HG02642 (cell line): ENCODE results near the gene GNG14.
"Not testable (repeated sequence)": the region's sequence is repeated elsewhere in the genome, so short reads cannot be mapped to it uniquely, and the experiment has no call there.

ENCODE experiments used
- ATAC-seq: cut with Tn5 transposase; IDR thresholded peaks from one replicate; pipeline ENCODE4 v1.9.1; 2021; ENCODE audit warnings: mild to moderate bottlenecking; ENCODE audit not compliant: unreplicated experiment, poor library complexity

Gene GNG14

DNA sequence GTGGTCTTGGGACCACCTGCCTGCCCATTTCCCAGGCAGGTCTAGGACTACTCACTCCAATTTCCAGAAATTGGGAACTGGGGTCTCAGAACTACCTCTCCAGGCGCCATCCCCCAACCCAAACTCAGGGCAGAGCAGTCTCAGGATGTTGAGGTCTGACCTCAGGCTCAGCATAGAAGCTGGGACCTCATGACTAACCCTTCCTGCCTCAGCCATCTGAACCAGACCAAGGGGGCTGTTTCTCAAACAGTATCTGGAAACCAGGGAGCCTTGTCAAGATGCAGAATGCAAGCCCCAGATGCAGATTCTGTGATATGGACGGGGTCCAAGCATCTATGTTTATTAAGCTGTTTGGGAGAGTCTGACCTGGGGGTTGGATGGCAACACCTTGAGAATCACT lies 7.3 kb downstream of the GNG14 start:
- ATAC-seq, result no peak

DNA sequence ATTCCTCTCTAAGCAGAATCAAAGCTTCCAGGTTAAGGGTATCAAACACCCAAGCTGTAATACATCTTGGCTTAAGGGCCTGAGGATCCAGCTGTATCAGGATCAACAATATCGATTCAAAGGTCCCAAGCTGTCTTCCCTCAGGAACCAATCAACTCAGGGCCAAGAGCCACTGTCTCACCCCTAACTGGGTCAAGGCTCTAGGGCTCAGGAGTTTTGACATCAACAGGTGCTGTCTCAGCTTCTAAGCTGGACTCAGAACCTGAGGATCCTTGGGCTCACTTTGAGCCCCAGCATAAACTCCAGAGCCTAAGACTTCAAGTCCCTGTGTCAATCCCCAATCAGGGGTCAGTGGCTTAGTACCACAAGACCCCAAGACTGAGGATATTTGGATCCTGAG lies 7.7 kb downstream of the GNG14 start:
- ATAC-seq, result peak; percentile 4

DNA sequence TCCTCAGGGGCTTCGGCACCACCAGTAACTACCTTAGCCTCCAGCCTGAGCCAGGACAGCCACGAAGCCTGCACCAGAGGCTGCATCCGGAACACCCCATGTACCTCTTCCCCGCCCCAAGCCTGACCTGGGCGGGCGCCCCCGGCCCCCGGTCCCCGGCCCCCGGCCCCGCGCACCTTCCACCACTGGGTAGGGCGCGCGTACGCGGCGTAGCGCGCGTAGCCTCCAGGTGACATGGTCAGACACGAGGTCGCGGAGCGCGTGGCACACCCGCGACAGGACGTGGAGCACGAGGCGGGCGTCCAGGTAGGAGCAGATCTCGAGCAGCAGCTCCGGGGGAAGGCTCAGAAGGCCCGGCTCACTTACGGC lies 8.2 kb downstream of the GNG14 start:
- peak; percentile 11 for ATAC-seq

DNA sequence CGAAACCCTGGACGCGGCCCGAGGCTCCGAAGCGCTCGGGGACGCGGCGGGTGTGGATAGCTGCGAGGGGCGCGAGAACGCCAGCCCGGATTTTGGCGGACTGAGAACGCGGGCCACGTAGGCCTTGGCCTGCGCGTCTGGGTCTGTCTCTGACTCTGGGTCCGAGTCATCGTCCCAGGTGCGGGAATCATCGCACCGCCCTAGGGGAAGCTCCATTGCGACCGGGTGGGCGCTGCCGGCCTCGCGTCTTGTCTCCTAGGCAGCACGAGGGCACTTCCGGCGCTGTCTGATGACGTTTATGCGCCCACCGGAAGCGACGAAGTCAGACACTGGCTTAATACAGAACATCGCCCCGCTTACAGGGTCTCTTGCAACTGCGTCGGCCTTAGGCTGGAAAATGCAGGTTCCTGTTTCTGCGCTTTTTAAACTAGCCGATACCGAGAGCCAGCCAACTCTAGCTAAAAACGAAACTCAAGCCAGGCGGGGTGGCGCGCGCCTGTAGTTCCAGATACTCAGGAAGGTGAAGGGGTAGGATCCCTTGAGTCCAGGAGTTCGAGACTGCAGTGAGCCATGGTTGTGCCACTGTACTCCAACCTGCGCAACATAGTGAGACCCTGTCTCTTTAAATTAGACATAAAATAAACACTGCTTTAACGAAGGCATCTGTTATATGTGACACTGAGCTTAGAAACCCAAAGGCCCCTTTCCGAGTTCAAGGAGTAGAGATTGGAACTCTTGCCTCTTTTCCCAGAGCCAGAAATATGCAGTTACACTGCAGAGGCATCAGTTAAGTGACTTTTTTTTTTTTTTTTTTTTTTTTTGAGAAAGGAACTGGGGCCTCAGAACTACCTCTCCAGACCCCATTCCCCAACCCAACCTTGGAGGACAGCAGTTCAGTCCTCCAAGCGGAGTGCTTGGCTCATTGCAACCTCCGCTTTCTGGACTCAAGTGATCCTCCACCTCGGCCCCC lies 8.9 kb downstream of the GNG14 start, which contains the start of gene FBXW9:
Gene FBXW9 (minus strand): TSS at position 266 of the 970 bp plus-strand sequence. CDS start 50 bp downstream, at position 216.
- peak; percentile 79 for ATAC-seq

DNA sequence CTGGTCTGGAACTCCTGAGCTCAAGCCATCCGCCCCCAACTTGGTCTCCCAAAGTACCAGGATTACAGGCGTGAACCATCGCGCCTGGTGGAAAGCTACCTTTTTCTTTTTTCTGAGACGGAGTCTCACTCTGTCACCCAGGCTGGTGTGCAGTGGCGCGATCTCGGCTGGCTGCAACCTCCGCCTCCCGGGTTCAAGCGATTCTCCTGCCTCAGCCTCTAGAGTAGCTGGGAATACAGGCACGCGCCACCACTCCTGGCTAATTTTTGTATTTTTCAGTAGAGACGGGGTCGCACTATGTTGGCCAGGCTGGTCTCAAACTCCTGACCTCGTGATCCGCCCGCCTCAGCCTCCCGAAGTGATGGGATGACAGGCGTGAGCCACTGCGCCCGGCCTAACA lies 9.6 kb downstream of the GNG14 start:
- not testable (repeated sequence) for ATAC-seq

DNA sequence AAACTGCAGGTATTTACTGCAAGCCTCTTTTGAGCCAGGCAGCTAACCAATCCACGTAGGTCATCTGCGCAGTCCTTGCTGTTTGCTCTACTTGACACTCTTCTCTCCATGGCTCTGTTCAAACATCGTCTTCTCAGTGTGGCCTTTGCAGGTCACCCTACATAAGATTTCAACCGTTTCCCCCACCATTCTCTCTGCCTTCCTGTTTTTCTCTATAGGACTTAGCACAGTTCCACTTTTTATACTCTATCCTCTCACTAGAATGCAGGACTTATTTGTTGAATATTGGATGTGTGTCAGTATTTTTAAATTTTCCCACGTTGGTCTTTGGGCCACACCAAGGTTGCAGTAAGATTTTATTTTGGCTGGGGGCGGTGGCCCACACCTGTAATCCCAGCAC lies 10.3 kb downstream of the GNG14 start:
- no peak for ATAC-seq

DNA sequence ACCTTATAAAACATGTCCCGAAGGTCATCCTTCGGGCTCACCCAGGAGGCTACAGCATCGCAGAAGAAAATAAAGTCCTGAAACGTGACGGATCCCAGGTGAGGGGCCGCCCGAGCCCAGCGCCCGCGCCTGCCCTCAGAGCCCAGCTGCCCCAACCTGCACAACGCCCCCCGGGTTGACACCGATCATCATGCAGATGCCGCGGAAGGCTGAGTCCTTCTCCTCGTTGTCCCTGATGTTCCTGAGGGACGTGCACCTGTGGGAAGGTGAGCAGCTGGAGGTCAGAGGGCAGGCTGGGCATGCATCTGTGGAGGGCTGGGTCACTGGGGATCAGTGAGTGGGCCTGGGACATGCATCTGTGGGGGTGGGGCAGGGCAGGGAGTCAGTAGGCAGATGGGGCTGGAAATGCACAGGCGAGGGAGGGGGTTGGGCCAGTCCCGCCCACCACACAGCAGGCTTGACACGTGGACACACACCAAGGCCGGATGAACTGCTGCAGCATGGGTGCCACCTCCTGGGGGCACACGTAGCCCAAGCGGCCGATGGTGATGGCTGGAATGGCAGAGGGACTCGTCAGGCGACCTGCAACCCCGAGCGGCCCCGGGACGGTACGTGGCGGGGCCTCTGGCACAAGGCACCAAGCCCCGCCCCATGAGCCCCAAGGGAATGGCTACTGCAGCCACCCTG lies 13.9 kb downstream of the GNG14 start:
- no peak for ATAC-seq

DNA sequence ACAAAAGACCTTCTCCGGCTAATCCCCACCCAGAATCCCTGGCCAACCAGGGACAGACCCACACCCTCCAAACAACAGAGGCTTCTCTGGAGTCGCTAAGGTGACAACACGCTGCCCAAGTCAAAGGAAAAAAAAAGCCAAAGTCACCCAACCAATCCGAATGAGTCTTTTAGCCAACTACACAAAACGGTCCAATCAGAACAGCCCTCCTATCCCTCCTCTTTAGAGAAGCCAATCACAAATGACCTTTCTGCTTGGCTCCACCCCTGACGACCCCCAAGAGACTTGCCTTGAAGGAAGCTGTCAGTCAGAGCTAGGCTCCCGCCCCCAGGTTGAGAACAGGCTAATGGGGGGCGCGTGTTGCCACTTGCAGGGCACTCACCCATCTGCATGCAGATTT lies 15.2 kb downstream of the GNG14 start:
- ATAC-seq, result no peak

DNA sequence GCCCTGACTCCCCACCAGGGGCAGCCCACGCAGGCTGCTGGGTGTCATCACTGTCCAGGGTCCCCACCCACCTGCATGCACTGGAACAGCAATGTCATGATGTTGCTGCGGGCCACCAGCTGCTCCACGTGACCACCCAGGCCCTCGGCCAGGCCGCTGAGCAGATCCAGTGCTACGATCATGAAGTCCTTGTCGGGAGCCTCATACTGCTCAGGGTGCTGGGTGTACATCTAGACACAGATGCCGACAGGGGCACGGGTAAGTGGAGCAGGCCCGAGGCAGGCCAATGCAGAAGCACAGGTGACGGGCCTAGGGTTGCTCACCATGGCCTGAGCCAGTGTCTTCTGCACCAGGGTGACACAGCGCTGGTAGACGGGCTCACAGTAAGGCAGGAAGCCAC lies 17.4 kb downstream of the GNG14 start:
- ATAC-seq, result no peak

DNA sequence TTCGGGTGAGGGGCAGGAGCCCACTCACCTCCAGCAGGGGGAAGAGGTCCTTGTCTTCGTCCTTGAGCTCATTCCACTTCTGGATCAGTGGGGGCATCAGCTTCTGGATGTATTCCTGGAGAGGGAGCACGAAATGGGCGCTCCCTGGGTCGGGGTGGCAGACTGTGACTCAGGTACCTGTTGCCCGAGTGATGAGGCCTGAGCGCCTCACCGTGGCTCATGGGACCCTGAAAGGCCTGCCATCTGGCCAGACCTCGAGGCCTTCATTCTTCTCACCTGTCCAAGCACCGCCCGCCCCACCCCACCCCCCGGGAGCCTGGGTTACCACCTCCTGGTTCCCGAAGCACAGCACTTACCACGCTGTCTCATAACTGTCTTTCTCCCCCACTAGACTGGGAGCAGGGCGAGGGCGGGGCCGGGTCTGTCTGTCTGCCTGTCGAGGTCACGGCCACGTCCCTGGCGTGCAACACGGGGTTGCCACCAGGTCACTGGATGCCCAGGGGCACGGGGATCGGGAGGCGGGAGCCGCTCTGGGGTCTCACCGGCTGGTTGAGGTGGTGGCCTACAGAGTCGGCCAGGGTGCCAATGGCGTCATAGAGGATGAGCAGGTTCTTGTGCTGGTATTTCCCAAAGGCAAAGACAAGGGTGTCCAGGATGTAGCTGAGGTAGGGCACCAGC lies 18.0 kb downstream of the GNG14 start:
- ATAC-seq, result no peak

DNA sequence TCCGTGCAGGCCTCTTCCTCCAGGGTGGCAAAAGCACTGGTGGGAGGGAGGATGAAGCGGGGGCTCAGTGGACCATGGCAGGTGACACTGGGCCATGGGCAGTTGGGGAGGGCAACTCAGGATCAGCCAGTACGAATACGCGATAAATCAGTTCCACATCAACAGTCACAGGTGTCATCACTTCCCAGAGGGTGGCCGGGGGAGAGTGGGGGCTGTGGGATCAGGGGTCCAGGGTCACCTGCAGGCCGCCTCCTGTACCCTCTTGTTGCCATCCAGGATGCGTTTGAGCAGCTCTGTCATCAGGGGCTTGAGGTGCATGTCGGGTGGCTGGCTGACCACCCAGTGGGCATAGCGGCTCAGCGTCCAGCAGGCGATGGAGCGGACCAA lies 18.5 kb downstream of the GNG14 start:
- ATAC-seq, result no peak

DNA sequence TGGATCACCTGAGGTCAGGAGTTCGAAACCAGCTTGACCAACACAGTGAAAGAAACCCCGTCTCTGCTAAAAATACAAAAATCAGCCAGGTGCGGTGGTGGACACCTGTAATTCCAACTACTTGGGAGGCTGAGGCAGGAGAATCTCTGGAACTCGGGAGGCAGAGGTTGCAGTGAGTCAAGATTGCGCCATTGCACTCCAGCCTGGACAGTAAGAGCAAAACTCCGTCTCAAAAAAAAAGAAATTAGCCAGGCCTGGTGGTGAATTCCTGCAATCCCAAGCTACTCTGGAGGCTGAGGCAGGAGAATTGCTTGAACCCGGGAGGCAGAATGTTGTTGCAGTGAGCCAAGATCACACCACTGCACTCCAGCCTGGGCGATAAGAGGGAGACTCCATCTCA lies 20.8 kb downstream of the GNG14 start:
- ATAC-seq, result no peak

DNA sequence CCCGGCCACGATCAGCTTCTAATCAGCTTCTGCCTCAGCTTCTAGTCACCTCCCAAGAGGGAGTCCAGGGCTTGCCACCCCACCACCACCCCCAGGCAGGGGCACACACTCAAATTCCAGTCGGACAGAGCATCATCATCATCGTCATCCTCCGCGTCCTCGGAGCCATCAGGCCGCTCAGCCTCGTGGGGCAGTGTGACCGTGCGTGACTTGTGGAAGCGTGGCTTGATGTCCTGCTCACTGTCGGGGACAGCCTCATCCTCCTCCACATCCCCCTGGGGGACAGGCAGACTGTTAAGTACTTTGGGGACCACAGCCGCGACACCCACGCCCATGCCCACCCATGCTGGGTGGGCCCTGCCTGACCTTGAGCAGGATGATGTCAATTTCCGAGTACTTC lies 23.4 kb downstream of the GNG14 start:
- ATAC-seq, result no peak

DNA sequence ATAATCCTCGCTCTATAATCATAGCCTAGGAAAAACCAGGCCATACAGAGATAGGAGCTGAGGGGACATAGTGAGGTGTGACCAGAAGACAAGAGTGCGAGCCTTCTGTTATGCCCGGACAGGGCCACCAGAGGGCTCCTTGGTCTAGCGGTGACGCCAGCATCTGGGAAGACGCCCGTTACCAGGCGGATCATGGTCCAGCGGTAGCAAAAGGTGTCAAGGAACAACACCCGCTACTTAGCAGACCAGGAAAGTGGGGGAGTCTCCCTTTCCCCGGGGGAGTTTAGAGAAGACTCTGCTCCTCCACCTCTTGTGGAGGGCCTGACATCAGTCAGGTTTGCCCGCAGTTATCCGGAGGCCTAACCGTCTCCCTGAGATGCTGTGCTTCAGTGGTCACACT lies 24.3 kb downstream of the GNG14 start:
- not testable (repeated sequence) for ATAC-seq

DNA sequence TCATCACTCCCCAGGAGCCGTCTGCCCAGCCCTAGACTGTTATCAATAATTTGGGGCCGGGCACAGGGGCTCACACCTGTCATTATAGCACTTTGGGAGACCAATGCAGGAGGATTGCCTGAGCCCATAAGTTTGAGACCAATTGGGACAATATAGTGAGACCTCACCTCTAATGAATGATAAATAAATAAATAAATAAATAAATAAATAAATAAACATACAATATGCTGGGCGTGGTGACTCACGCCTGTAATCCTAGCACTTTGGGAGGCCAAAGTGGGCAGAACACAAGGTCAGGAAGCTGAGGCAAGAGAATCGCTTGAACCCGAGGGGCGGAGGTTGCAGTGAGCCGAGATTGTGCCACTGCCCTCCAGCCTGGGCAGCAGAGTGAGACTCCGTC lies 25.5 kb downstream of the GNG14 start:
- not testable (repeated sequence) for ATAC-seq

DNA sequence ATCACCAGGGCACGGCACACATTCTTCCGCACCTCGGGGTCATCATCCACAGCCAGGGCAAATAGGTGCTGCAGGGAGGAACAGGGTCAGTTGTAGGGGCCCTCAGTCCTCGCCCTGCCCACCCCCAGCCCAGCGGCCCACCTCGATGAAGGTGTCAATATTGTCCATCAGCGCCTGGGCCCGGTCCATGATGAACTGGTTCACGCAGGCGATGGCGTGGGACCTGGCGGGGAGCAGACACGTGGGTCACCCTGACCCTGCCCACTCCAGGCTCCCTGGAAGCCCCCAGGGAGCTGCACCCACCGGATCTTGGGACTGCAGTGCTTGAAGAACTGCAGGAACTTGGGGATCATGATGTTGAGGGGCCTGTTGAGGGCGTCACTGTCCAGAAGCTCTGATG lies 27.3 kb downstream of the GNG14 start:
- no peak for ATAC-seq

DNA sequence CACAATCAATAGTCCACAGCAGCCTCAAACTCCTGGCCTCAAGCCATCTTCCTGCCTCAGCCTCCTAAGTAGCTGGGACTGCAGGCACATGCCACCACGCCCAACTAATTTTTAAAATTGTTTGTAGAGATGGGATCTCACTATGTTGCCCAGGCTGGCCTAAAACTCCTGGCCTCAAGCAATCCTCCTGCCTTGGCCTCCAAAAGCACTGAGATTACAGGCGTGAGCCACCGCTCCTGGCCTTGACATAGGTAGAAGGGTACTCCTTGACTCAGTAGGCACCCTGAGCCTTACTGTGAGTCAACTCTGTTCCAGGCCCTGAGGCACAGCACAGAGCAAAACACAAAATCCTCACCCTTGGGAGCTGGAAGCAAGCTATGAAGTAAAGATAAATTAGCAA lies 28.1 kb downstream of the GNG14 start:
- no peak for ATAC-seq

DNA sequence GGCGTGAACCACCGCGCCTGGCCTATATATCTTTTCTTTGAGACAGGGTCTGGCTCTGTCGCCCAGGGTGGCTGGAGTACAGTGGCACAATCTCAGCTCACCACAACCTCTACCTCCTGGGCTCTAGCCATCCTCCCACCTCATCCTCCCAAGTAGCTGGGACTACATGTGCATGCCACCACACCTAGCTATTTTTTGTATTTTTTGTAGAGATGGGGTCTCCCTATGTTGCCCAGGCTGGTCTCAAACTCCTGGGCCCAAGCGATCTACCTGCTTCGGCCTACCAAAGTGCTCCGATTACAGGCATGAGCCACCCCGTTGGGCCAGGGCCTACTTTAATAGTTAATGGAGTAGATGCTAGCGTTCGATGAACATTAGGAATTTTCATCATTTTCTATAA lies 32.5 kb downstream of the GNG14 start:
- no peak for ATAC-seq

DNA sequence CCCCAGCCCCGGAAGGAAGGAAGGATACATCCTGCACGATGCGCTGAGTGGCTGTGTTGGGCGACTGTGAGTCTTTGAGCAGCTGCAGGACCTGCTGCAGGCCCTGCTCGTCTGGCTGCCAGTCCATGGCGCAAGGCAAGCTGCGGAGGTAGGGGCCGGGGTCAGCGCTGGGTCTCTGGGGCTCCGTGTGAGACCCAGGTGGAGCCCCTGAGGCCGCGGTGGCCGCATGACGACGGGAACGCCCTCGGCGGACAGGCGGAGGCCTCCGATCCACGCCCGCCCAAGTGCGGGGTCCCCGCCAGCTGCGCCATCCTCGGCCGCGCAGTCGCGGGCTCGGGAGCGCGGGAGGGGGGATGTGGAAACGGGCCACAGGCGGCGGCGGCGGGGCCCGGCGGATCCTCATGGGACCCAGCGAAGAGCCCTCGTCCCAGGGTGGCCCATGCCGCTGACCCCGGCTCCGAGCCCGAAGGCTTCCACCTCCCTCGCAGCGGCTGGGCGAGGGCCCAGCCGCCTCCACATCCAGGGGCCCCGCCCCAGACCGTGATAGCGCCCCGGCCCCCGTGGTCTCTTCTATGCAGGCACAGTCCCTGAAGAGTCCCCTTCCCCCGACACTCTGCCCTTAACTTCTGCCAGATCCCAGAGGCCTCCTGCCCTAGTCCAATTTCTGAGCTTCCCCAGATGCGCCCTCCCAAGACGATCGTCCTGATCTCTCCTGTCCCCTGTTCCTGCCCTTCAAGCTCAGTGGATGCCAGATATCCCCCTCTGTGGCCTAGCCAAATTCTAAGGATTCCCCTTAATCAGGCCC lies 33.3 kb downstream of the GNG14 start:
- ATAC-seq, result no peak
